Measurements from ENCODE around the gene HDAC4.

Gene HDAC4

DNA sequence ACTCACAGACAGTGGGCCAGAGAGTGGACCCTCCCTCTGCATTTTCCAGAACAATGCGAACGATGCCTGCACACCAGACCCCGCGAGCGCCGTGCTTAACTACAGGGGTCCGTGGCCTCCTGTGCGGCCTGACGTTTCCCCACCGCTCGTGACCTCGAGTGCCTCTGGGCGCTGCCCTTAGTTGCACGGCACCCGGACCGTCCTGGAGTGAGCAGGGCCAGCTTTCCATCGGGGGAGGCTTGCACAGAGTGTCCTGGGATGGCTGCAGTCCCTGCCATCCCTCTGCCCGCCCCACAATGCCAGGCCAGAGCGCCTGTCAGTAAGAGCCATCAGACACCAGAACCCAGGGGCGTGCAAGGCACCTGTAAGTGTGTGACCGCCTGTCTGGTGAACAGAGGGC is 335.9 kb downstream of the HDAC4 start:
- DNase-seq (ENCODE audit: low spot score) = no peak

DNA sequence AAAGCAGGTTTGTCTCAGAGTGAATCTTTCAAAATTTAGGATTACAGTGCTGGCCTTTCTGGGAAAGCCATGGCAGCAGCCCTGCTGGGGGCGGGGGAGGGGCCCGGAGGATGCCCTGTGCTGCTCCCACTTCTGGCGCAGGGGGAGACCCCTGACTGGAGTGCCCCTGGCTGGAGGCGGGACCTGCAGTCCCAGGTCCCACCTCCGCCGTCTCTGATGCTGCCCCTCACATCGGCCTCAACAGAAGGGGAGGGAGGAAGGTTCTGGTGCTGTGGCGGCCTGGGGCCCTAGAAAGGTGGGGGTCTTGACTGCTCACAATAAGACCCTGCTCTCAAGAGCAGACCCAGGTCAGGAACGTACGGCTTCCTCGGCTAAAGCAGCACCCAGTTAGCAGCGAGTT is 336.6 kb downstream of the HDAC4 start:
- no peak for DNase-seq (ENCODE audit: low spot score)

DNA sequence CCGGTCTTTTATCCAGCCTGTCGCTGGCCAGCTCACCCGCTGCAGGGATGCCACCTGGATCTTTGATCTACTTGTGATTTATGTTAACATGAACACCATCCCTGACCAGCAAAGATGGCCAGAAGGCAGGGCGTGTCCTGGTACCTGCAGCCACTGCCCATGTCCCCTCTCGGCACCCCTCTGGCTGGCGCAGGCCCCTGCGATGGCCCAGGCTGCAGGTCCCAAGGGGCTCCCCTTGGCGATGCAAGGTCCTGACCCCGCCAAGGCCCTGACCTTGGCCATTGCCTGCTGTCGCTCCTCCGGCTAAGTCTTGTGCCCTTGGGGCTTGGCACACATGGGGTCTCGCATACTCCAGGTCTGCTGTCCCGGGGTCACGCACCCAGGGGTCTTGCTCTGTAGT is 338.1 kb downstream of the HDAC4 start:
- no peak for DNase-seq (ENCODE audit: low spot score)

DNA sequence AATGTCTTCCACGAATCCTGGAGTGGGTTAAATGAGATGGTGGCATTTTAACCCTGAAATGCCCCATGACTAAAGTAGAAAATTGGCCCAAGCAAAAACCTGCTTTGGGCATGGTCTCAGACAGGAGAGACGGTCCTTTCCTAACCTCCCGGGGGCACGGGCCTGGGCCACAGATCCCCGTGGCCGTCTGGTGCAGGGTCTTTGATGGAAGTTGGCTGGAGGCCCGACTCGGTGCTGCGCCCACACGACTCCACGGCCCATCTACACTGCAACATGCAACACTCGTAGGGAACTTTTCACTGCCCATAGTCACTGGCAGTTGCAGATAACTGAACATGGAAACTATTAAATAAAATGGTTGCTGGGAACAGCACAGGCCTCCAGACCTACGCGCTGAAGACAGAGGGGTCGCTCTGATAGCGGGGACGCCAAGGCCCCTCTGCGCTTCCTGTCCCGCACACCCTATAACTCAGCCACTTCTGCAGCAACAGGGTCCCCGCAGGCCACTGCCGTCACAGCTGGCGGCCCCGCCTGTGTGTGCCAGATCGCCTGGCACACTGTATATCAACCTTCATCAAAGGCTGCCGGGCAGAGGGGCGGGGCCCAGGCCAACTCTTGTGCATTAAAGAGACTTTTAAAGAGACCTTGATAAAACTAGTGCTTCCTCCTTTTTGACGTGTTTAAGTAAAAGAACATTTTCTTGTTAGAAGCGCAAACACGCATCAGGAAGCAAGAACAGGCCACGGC is 338.8 kb downstream of the HDAC4 start:
- no peak for DNase-seq (ENCODE audit: low spot score)

DNA sequence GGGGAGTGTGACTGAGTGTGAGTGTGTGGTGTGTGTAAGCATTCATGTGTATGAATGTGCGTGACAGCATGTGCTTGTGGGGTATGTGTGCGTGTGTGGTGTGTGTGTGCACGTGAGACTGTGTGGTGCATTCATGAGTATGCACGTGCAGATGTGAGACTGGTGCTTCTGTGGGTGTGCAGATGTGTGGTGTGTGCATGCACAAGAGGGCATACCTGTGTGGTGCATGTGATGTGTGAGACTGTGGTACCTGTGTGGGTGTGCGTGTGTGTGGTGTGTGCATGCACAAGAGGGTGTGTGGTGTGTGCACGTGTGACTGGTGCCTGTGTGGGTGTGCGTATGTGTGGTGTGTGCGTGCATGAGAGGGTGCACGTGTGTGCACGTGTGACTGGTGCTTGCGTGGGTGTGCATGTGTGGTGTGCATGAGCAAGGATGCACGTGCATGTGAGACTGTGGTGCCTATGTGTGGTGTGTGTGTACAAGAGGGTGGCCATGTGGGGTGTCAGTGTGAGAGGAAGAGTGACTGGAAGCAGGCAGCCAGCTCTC is 339.6 kb downstream of the HDAC4 start:
- DNase-seq (ENCODE audit: low spot score) = no peak

DNA sequence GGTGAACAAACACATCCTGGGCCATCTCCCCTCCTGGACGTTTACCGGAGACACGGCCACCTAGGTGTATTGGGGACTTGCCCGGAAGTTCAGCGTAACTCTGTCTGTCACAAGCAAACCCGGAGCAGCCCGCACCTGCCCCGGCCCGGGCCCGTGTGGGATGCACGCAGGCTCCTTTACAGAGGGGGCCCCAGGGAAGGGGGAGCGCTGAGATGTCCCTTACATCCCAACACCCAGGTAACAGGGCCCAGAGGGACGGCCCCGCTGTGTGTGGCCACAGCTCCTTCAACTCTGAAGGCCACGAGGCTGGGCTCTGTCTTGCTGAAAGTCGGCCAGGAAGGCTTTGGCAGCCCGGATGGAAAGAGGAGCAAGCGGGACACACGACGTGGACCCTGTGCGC is 340.1 kb downstream of the HDAC4 start:
- DNase-seq (ENCODE audit: low spot score) = no peak

DNA sequence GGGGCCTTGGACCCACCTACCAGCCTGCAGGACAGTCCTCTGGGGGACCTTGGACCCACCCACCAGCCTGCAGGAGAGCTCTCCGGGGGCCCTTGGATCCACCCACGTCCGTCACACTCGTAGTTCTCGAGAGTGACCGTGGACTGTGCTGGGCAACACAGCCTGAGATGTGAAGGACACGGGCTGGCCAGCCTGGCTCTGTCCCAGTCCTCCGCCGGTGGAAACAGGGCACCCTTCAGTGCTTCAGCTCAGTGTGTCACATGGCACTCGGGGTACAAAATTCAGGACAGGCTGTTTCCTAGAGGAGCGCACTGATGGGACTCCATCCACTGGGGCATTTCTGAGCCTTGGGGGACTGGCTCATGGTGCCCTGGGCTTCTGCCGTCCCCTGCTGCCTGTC is 341.0 kb downstream of the HDAC4 start:
- DNase-seq (ENCODE audit: low spot score) = no peak

DNA sequence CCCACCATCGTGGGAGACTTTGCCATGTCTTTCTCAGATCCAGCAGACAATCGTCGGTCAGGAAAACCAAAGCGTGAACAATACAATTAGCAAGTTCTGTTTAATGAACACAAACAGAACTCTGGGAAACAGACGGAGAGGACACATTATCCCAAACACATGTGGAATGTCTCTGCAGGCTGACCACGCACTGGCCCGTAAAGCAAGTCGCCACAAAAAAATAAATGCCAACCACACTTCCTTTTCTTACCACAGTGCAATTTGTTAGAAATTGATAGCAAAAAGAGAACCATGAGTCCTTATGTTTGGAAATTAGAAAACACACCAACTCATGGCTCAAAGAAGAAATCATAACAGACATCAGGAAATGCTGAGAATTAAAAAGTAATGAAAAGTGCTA is 342.1 kb downstream of the HDAC4 start:
- no peak for DNase-seq (ENCODE audit: low spot score)

DNA sequence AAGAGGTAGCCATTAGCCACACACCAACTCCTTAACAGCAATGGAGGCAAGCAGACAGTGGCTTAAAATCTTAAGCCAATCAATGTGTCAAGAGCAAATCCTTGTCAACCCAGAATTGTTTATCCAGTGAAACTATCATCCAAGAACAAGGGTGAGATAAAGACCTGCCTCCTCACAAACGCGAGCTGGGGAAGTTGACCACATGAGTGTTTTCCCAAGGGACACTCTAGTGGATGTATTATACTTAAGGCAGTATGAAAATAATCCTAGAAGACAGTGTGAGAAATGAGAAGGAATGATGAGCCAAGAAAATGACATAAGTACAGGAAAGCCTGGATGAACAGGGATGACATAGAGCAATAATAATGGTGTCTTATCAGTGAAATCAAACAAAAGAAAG is 343.3 kb downstream of the HDAC4 start:
- no peak for DNase-seq (ENCODE audit: low spot score)

DNA sequence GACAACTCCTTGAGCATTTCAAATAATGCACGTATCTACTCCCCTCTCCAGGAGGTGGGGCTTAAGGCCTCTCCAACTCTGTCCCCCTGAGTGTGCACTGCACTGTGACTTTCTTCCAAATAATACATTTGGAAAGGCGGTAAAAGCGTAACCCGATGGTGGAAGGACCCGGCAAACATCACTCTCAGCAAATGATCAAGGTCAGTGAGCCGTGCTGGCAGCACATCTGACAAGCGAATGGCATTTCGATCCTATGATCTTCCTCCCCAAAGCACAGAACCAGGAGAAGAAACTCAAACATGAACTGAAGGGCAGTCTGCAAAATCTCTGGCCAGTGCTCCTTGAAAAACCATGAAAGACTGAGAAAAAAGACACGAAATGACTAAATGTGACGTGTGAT is 344.2 kb downstream of the HDAC4 start:
- DNase-seq (ENCODE audit: low spot score) = no peak

DNA sequence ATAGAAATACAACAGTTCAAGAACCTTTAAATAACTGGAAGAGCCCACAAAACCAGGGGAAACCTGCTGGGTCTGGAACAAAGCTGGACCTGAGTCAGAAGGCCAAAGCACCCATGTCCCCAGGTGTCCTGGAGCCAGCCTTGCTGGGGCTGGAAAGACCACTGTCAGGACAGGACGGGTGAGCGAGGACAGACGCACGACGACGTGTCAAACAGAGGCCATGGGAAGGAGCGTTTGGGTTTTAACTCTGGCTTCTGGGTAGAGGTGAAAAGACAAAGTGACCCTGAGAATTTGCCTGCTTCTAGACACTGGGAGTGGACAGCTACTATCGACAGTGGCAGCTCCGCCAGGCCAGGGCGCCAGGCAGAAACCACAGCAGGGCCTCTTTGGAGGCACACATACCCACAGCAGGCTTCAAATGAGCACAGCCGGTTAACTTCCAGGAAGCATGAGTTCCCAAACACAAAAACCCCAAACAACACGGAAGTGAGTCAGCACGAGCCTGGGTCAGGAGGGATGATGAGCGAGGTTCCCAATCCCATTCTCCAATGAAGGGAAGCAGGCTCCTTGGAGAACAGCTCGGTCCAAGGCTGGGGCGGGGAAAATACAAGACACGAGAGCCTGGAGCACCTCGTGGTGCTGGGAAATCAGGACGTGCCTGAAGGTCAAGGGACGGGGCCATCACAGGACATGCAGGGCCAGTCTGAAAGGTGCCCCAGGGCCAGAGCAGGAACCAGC is 344.9 kb downstream of the HDAC4 start:
- DNase-seq (ENCODE audit: low spot score) = no peak

DNA sequence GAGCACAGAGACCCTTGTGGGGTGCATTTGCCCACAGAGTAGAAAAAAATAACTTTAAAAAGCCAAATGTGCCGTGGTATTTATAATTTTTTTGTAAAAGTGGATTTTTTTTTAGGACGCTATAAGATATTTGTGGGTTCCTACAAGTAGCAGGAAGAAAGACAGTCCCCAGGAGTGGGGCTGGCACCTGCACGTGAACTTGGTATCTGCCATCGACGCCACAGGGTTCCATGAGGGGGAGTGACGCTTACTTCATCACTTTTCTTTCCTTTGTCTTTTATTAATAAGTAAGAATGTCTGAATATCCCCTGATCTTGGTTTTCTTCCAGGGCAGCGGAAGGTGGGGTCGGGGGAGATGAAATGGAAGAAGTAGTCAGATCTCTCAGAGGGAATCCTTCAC is 345.9 kb downstream of the HDAC4 start:
- no peak for DNase-seq (ENCODE audit: low spot score)

DNA sequence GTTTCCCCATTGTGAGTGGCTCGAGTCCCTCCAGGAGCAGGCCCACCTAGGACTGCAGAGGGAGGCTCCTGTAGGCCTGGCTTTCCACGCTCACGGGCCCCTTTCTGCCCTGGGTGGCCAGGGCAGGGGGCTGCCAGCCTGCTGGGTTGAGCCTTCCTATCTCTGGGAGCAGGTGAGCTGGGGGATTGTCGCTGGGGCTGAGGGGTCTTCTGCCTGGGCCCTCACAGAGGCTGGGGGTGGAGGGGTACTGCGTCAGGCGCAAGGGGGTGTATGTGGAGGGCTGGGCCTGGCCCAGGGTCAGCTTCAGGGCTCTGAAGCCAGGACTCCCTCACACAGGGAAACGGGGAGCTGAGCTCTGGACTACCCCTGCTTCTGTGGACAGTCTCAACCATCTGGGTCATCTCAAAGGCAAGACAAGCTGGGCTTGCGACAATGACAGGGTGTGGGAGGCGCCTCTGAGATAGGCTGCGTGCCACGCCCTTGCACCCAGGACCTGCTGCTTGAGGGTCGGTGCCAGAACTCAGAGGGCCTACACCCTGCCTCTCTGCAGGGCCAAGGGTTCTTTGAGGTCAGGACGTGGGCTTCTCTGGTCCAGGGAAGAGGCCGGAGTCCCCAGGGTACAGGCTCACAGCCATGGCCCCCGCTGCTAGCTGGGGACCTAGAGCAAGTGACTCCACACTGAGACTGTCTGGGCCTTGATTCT is 346.9 kb downstream of the HDAC4 start:
- no peak for DNase-seq (ENCODE audit: low spot score)

DNA sequence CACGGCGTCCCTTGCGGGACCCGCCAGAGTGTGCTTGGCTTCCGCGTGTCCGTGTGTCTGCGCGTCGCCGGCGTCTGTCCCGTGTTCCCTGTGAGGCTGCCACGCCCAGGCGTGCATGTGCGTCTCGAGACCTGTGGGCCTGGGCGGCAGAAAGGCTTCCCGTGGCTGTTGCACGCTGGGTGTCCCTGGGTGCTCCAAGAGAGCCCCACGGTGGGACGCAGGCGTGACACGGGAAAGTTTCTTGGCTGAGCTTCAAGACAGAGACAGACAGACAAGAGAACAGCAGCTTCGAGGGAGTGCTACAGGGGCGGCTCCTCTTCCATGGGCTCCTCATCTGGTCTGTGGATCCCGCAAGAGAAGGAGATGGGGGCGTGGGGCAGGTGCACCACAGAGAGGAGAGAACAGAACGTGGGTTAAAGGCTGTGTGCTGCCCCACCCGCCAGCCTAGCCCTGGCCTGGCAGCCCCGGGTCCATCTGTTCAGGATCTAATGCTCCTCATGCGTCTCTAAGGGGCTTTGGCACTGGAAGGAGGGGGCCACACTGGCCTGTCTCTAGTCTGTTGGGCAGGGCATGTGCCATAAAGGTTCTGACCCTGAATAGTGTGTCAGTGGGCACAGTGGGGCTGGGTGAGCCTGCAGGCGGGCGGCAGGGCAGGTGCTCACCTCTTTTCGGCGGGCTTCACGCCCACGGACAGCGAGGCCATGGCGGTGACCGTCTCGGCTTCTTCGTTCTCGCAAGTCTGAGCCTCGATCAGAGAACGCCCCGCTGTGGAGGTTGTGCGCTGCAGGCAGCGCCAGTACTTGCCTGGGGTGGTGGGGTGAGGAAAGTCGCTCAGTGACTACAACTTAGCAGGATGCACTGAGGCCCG is 347.8 kb downstream of the HDAC4 start:
- DNase-seq (ENCODE audit: low spot score) = no peak

DNA sequence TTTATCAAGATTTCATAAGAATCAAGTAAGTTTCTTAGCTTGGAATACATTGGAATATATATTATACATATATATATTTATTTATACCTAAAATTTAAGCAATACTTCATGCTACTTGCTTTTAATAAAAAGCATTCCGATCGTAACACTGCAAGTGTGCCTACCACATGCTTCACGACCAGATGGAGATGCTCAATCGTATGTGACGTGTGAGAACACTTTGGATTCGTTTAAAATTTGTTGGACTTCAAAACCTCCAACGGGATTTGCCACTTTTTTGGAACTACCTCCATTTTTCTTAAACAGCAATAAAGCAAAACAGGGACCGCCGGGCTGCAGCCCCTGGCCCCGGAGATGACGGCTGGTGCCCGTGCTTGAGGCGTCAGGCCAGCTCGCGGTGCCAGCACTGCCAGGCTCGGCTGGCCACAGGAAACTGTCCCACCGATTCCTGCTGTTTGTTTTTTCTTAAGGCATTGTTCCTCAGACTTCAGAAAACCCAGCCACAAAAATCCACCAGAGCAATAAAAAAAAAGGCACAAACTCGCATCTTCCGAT is 348.9 kb downstream of the HDAC4 start:
- no peak for DNase-seq (ENCODE audit: low spot score)

DNA sequence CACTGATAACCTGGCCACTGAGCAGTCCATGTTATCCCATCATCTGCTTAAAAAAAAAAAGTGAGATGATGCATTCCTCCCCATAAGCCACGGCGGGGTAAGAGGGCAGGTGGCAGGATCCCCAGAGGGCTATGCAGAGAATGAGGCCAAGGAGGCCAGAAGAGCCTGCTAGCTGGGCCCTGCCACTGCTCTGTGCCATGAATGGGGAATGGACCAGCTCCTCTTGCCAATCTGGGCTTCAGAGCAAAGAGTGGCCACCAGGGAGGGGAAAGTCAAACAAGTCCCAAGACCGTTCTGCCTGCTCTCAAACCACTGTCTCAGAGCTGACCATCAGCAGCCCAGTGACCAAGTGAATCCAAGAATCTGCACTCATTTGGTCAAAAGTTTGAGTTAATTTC is 350.6 kb downstream of the HDAC4 start:
- no peak for DNase-seq (ENCODE audit: low spot score)

DNA sequence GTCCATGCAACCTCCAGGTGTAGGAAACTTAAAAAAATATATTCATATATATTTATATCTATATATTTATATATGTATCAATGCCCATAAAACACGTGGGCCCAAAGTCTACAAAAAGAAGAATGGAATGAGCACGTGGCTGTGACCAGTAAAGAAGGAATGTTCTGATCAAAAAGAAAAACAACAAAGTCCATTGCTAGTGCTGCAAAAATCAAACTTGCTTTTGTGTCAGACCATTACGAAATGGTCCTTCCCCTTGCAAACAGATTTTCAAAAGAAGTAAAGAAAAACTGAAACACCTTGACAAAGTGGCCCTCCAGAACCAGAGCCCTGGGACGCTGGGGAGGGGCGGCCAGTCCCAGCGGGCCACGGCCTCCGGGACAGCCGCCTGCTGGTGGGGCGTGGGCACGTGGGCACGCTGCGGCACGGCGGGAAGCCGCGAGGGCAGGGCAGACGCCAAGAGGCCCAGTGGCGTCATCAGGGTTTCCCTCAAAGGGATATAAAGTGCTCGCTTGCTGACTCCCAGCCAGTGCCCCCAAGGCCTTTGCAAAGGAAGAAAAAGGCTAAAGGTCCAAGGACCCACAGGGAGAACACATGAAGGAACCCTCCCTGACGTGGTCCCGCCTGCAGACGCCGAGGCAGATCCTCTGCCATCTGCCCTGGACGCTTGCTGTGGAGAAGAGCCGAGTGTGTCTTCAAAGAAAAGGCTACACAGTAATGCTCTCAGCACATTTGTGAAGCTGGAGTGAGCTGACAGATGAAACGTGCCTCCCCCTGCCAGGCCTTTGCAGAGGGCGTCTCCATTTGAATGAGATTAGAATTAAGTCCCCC is 351.2 kb downstream of the HDAC4 start:
- no peak for DNase-seq (ENCODE audit: low spot score)

DNA sequence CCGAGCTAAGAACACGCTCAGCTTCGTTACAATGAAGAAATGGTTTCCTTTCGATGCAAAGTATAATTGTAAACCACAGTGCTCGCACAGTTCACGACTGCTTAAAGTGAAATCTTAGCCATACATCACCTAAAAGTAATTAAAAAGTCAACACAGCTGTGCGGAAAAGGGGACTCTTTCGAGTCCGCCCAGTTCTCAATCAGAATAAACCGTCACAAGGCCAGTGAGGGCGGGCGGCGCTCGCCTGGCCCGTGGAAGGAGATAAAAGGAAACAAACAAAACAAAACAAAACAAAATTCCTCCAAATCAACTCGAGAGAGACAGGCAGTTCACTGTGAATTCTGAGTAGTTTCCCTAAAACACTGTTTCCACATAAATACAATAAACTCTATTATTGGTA is 352.1 kb downstream of the HDAC4 start:
- no peak for DNase-seq (ENCODE audit: low spot score)

DNA sequence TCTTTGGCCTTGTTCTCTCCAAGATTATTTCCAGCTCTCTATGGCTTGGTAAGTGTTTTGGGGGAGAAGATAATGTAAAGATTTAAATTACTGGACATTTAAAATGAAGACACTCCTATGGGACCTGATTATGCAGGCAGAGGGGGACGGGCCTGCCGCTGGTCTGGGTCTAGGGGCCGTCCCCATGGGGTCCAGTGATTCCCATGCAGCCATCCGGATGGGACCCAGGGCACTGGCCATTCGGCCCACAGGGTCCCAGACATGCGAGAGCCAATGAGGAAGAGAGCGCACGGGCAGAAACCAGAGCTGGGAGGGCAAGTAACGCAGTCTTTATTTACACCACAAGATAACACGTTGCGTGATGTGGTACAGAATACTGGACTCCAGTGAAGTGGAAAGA is 353.0 kb downstream of the HDAC4 start:
- no peak for DNase-seq (ENCODE audit: low spot score)

DNA sequence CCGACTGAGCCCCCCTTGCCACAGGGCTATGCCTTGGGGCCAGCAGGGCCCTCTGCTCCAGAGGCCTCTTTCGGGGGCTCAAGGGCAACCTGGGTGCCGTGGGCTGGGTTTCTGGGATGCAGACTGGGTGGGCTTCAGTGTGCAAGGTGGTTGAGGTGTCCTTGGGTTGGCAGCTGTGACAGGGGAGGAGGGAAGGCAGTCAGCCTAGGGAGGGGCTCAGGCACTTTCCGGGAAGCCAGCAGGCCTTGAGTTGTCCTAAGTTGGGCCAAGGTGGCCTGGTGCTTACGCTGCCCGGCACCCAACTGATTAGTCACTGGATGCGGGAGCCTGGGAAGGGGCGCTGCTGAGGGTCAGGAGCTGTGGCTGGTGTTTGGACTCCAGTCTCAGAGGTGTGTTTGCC is 353.4 kb downstream of the HDAC4 start:
- DNase-seq (ENCODE audit: low spot score) = no peak

DNA sequence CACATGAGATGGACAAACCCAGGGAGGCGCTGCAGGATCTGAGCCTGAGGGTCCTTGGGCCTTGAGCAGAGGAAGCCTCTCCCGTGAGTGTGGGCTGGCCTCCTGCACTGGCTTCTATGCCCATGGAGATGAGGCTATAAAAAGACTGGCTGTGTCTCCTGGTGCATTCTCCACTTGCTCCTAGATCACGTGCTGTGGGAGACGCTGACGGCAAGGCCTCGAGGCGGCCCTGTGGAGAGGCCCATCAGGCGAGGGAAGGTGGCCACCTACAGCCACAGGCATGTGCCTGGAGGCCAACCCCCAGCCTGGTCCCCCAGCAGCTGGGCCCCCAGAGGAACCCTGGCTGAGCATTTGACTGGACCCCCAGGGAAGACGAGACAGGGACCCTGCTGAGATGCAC is 354.0 kb downstream of the HDAC4 start:
- no peak for DNase-seq (ENCODE audit: low spot score)

All from putamen (tissue), 1 donor.